Measurements from ENCODE around the gene KIF1B.

DNA sequence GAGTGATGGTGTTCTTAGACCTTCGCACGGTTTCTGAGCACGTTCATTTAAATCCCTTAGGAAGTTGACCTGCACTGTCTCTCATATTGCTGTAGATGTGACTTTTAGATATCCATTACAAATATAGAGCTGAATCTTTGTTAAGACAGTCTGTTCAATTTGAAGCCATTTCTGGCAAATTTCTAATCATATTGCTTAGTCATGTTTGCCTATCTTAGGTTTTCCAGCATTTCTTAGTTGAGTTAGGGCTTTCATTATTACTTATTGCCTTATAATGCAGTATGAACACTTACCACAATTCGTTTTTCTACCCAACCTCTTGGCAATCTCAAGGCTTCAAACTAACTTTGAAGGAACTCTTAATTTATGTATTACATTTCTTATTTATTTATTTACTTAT, 110.0 kb downstream of the KIF1B start:
- no peak for TF ChIP-seq EZH2 (IDR thresholded peaks at IDR 0.05; ENCODE audit: borderline replicate concordance, low read length)
- TF ChIP-seq, protein P1, sequence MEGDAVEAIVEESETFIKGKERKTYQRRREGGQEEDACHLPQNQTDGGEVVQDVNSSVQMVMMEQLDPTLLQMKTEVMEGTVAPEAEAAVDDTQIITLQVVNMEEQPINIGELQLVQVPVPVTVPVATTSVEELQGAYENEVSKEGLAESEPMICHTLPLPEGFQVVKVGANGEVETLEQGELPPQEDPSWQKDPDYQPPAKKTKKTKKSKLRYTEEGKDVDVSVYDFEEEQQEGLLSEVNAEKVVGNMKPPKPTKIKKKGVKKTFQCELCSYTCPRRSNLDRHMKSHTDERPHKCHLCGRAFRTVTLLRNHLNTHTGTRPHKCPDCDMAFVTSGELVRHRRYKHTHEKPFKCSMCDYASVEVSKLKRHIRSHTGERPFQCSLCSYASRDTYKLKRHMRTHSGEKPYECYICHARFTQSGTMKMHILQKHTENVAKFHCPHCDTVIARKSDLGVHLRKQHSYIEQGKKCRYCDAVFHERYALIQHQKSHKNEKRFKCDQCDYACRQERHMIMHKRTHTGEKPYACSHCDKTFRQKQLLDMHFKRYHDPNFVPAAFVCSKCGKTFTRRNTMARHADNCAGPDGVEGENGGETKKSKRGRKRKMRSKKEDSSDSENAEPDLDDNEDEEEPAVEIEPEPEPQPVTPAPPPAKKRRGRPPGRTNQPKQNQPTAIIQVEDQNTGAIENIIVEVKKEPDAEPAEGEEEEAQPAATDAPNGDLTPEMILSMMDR (IDR thresholded peaks at IDR 0.05; ENCODE audit: low read length) = no peak

All from OCI-LY1 (cell line).